GM19455 (cell line): Measurements from ENCODE around the gene DNAJB1.
"Not testable (repeated sequence)": the region's sequence is repeated elsewhere in the genome, so short reads cannot be mapped to it uniquely, and the experiment has no call there.

Experiments used
- ATAC-seq: cut with Tn5 transposase; IDR thresholded peaks from one replicate; pipeline ENCODE4 v1.9.1; 2021; ENCODE audit not compliant: unreplicated experiment

Gene DNAJB1

DNA sequence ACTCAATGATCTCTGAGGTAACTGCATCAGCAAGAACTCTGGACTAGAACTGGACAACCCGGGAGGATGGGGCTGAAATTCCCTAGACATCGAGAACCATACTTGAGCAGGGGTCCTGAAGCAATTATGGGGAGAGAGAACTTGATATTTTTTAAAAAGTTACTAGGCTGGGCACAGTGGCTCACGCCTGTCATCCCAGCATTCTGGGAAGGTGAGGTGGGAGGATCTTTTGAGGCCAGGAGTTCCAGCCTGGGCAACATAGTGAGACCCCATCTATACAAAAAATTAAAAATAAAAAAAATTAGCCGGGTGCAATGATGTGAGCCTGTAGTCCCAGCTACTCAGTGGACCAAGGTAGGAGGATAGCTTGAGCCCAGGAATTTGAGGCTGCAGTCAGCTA, 2.3 kb upstream of the DNAJB1 start:
- ATAC-seq, result no peak

DNA sequence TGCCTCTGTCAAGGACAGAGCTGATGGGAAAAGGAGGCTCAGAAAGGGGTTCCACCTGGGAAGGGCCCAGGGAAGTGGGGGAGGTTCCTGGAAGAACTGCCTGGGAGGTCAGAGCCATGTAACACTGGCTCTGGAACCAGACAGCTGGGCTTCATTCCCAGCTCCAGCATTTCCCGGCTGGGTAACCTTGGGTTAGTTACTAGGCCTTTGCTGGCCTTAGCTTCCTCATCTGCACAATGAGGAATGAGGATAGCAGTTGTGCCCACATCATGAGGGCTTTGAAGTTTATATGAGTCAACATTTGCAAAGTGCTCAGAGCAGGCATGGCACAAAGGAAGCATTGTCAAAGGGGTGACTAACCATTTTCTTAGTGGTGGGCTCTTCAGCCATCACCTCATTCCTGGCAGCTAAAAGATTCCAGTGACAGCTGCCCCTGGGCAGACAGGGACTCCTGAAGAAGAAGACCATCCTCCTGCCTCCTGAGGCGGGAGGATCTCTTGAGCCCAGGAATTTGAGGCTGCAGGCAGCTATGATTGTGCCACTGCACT, 1.7 kb upstream of the DNAJB1 start:
- no peak for ATAC-seq

DNA sequence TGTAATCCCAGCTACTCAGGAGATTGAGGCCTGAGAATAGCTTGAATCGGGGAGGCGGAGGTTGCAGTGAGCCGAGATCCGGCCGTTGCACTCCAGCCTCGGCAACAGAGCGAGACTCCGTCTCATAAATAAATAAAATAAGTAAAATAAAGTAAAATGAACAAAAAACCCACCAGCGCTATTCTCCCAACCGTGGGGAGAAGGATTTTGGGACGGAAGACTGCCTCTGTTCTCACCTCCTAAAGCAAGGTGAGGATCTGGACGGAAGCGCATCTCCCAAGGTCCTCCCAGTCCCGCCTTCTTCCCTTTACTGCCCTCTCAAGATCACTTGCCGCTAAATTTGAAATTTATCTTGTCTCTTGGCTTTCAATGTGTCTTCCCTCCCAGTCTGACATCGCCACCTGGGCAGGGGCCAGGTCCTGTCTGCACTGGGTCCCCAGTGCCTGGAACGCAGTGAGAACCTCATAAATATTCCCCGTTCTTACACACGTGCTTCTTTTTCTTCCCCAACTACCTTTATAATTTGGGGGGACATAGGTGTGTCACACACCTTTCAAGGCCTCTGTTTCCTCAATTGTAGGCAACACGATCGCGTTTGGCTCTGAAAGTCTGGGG, 1.2 kb upstream of the DNAJB1 start:
- no peak for ATAC-seq

DNA sequence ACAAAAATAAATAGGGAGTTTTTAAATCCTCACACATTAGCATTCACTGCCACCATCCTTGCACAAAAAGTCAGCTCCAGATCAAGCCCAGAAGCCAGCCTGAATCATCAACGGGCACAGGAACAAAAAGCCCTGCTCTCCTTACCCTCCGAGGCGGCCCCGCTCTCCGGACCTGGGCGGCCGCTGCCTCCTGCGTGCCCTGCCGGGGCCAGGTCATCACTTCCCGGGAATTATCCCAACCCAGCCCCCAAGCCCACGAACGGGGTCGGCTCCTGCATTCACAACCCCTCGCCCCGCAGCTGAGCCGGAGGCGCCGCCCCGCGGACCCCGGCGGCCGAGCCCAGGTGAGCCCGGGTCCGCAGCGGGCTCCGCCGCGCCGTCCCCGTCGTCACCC, 754 bp downstream of the DNAJB1 start:
- ATAC-seq, result no peak

DNA sequence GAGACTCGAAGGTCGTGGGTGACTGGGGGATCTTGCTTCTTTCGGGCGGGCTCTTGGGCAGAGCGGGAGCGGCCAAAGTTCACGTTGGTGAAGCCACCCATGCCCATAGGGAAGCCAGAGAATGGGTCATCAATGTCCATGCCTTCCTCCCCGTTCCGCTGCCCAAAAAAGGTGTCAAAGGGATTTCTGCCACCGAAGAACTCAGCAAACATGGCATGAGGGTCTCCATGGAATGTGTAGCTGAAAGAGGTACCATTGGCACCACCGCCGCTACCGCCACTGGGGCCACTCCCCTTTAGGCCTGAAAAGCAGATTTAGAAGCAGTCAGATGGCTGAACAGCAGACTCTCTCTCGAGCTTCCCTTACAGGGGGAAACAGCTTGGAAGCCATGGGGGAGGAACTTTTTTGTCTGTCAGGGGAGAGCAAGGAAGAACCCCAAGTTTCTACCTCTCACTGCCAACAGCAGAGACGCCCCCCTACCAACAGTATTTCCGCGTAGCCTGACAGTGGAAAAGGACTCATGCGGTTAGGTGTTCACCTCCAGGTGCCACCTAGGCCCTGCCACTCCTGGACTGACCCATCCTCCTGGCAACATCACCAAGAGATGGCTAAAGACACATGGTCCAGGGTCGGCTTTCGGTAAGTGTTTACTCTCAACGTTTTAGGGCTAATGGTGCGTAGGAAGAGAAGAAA, 1.3 kb downstream of the DNAJB1 start:
- ATAC-seq, result no peak

DNA sequence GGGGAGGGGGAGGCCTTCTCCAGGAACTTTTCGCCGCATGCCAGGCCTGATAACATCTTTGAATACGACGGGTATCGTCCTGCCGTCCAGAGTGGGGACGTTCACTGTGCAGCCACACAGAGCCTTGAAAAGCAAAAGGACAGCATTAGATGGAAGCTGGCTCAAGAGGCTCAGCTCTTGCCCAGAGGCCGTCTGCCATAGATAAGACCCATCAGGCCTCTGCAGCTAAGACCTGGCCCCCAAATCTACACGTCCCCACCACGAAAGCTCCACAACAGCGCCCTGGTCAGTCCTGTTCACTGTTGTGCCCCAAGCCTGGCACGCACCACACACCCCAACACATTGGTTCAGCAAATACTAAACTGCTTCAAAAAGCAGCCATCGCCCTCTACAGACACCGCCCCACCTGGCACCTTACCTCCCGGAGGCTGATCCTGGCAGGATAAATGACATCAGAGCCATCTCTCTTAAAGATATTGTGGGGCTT, 2.1 kb downstream of the DNAJB1 start:
- no peak for ATAC-seq

DNA sequence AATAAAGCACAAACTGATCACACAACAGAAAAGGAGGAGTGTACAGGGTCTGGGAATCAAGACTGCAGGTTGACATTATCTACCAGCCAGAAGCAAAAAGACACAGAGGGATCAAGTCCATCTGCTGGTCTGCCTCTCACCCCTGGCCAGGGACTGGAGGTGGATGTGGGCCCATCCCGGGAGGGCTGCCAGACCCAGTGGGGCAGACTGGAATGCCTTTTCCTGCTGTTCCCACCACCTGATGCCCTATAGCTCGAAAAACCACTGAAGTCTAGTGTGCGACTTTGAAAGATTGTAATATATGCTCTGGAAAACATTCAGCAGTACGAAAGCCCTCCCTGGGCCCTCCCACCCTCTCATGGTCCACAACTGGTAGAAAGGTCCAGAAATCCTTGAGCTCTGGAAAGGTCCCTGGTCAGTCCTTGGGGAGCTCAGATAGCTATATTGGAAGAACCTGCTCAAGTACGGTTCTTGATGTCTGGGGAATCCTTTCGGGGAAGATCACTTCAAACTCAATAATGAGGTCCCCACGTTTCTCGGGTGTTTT, 2.6 kb downstream of the DNAJB1 start:
- no peak for ATAC-seq

DNA sequence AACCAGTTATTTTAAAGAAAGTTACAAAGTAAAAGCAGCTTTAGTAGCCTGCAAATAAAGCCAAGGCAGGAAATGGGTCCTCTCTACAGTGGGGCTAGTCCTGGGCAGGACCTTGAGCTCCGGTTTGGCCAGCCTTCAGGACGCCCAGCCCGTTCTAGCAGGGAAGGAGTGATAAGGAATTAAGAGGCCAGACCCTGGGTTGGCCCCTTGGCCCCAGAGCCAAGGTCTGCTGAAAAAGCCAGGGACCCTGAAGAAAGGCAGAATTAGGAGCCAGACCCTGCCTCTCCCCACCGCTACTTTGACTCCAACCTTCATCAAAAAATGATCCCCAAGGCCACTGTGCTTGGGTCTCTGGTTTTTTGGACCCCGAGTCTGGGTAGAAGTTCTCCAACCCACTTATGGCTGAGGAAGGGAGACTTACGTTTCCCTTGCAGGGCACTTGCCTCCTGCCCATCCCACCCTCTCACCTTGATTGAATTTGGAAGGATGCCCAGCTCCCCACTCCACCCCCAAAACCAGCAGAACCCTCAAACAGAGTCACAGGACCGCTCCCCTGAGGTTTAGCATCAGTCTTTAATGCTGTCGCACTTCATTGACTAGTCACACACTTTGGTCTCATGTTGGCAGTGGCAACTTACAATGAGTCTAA, 3.9 kb downstream of the DNAJB1 start:
- no peak for ATAC-seq

DNA sequence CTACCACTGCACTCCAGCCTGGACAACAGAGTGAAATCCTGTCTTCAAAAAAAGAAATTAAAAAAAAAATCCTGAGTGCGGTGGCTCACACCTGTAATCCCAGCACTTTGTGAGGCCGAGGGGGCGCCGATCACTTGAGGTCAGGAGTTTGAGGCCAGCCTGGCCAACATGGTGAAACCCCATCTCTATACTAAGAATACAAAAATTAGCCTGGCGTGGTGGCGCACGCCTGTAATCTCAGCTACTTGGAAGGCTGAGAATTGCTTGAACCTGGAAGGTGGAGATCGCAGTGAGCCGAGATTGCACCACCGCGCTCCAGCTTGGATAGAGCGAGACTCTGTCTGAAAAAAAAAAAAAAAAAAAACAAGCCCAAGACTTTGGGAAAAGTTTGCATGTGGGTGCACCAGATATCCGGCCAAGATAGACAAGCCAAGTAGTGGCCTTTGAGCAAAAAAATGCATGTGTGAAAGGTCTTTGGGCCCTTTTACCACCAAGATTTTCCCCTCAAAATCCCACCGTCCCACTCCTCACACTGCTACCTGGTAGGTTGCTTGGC, 5.7 kb downstream of the DNAJB1 start:
- no peak for ATAC-seq

DNA sequence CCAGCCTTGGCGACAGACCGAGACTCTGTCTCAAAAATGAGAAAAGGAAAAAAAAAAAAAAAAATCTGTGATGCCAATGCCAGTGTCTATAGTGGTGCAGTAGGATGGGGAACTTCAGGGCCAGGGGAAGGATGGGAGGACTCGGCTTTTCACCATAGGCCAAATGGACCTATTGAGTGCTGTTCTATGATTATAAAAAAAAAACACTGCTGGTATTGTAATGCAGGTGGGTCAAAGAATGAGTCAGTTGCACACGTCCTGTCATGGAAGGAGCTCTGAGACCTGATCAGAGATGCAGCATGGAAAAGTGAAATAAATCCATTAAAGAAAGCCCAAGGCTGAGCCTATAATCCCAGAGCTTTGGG, 7.0 kb downstream of the DNAJB1 start:
- ATAC-seq, result no peak

DNA sequence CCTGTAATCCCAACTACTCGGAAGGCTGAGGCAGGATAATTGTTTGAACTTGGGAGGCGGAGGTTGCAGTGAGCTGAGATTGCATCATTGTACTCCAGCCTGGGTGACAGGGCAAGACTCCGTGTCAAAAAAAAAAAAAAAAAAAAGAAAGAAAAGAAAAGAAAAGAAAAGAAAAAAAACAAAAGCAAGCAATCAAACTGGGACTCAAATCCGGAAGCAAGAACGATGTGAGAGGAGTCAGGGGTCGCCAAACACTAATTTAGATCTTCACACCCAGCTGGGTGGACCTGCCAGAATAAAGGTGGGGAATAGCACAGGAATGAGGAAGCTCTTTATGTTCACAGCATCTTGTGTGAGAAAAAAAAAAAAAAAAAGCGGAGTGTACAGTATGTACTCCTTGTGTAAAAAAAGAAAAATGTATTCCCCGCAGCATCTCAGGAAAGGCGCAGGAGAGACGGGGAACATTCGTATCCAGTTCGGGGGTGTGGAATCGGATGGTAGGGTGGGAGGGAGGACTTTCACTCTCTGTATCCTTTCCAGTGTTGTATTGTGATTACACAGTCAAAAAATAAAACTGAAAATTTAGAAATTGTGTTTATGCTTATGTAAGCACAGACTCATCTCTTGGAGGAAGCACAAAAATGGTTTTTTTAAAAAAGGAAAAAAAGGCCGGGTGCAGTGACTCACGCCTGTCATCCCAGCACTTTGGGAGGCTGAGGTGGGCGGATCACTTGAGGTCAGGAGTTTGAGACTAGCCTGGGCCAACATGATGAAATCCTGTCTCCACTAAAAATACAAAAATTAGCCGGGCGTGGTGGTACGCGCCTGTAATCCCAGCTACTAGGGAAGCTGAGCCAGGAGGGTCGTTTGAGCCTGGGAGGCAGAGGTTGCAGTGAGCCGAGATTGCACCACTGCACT, 7.6 kb downstream of the DNAJB1 start:
- no peak for ATAC-seq

DNA sequence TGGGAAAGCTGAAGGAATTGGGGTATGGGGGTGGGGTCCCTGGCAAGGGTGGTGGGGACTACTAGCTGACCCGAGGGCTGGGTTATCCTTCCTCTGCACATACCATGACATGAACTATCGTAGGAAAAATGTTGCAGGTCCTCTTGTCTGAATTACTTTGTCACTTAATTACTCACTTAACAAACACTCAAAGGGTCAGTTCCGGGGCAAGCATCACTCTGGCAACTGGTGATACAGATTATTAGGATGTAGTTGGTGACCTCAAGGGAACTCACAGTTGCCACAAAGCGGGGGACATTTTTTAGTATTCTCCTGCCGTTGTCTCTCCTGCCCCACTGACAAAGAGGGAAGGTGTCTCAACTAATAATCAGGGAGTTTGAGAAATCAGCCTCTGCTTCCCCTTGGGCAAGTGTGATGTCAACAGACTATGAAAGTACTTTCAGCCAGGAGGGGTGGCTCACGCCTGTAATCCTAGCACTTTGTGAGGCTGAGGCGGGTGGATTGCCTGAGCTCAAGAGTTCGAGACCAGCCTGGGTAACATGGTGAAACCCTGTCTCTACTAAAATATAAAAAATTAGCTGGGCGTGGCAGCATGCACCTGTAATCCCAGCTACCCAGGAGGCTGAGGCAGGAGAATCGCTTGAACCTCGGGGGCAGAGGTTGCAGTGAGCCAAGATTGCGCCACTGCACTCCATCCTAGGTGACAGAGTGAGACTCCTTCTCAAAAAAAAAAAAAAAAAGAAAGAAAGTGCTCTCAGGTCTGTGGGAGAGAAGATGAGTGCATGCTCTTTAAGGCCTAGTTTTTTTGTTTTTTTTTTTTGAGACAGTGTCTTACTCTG, 10.3 kb downstream of the DNAJB1 start:
- ATAC-seq, result no peak

DNA sequence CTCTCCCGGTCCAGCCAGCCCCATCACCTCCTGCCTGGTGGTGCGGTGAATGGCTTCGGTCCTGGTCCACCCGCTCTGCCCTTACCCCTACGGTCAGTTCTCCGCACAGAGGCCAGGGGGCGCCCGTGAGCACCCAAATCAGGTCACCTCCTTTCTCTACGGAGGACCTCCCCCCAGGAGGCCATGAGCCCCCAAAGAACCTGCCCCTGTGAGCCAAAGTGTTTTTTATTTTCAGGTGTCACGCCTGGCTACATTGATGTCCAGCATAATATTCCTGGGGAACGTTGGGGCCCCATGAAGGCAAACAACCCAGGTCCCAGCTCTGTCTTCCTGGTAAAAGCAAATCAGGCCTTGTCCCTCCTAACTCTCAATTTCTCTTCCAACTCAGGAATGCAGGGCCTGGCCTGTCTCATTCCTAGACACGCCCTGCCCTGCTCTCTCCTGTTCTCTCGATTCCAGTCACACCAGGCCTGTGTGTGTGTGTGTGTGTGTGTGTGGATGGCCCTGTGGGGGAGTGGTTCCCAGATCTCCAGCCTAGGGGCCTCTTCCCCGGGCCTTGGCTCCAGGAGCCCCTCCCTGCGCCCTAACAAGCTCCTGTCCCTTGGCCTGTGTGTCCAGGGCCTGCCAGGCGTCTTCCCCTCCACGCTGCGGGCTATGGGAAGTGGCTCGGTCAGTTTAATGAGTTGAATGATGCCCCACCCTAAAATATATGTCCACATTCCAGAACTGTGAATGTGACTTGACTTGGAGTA, 12.5 kb downstream of the DNAJB1 start:
- ATAC-seq, result no peak

DNA sequence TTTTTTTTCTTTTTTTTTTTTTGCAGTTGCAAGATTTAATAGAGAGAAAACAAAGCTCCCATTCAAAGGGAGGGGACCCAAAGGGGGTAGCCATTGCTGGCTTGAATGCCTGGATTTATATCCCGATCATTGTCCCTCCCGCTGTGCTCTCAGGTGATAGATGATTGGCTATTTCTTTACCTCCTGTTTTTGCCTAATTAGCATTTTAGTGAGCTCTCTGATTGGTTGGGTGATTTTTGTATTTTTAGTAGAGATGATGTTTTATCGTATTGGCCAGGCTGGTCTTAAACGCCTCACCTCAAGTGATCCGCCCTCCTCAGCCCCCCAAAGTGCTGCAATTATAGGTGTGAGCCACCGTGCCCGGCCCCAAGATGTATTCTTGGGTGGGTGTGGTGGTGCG, 13.6 kb downstream of the DNAJB1 start:
- not testable (repeated sequence) for ATAC-seq

DNA sequence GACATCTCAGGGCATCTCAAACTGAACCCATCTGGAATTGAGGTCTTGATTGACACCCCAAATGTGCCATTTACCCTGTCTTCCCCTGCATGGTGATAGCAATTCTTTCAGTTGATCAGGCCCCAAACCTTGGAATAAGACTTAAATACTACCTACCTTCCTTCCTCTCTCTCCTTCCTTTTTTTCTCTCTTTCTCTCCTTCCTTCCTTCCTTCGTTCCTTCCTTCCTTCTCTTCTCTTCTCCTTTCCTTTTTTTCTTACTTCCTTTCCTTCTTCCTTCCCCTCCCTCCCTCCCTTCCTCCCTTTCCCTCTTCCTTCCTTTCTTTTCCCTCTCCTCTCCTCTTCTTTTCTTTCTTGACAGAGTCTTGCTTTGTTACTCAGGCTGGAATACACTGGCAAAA, 14.9 kb downstream of the DNAJB1 start:
- no peak for ATAC-seq

DNA sequence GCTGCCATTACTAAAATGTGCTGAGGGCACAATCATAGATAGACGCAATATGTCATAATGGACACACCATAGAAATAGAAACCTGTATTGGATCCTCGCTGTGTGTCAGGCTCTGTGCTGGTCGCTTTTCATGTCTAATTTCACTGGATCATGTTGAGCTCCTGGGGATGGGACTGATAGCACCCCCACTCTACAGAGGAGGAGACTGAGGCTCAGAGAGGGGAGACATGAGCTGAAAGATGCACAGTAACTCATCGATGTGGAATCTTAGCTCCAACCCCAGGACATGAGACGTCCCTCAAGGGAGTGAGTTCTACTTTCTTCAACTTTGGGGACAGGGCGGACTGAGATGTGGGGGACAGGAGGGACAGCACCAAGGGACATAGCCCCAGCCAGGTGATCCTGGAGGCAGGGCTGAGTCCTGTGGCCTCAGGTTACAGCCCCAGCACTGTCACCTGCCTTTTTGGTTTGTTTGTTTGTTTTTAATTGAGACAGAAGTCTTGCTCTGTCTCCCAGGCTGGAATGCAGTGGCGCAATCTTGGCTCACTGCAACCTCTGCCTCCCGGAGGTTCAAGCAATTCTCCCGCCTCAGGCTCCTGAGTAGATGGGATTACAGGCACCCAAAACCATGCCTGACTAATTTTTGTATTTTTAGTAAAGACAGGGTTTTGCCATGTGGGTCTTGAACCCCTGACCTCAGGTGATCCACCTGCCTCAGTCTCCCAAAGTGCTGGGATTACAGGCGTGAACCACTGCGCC, 15.7 kb downstream of the DNAJB1 start:
- ATAC-seq, result no peak

DNA sequence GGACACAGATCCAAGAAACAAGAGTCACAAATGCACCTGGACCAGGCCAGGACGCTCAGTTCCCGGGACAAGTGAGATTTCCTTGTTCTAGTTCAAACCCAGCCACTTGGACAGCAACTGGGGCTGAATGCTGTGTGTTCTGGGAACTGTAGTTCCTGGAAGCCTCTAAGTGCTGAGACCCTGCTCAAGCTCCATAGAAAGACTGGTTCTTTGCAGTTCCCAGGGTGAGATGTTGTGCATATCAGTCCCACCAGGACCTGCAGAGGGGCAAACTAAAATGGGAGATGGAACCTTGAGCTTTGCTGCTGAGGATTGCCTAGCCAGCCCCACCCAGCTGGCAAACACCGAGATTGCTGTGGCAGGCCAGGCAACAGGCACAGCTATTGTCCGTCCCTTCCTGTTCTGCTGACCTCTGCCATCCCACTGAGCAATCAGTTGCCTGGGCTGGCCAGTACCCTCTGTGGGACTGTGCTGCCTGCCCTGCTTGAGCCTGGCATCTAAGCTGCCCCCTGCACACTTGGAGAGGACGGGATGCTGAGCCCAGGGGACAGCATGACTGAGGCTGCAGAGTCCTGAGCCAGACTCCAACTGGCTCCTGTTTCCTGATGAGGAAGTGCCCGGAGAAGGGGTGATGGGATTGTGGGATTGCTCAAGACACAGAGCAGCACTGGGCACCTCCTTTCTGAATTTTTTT, 20.8 kb downstream of the DNAJB1 start:
- no peak for ATAC-seq

DNA sequence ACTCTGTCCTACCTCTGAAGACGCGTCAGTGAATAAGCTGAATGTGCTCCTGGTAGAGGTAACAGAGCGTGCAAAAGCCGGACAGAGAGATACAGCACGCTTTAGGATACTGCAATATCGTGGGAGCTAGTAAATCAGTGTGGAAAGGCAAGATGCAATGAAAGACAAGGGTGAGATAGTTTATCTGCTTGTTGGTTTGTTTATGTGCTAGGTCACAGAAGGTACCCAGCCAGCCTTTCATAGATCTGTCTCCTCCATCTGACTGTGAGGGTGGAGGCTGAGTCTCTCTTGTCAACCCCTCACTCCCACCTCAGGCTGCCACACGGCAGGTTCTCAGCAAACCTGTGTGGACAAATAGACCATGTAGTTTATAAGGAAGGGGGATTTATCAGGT, 21.4 kb downstream of the DNAJB1 start:
- no peak for ATAC-seq
